OCI-LY7 (cell line): ENCODE data around the gene PFN1. TPM values are rescaled to one million over a fixed set of nuclear protein-coding genes. Genes with fewer than 3 reads are reported as not detected.

Experiments used
- BruUV-seq: library from RNA; stranded (reverse); fragments of 400-500 nt; replicated peaks from 2 replicates; lab custom pipeline; 2021; lab: Mats Ljungman, UMichigan
- CTCF ChIA-PET: fragments of 300-600 bp; sonication (Branson Sonifier 250); formaldehyde crosslinking; loops from one replicate; lab custom pipeline; 2022; ENCODE audit warnings: antibody characterized with exemption; ENCODE audit not compliant: unreplicated experiment; lab: Charles Lee
- POLR2A ChIA-PET: fragments of 300-600 bp; sonication (Branson Sonifier 250); formaldehyde crosslinking; loops from one replicate; lab custom pipeline; 2022; ENCODE audit warnings: antibody characterized with exemption; lab: Charles Lee
- DNase-seq: peaks from one replicate; pipeline ENCODE4 v3.0.0-alpha.2; 2015; ENCODE audit warnings: low spot score
- H2AFZ ChIP-seq: fragments of 200-600 bp; sonication (generic), shearing (Covaris generic); 2 replicates; pipeline ENCODE4 v1.6.1; 2014; ENCODE audit warnings: mild to moderate bottlenecking, antibody characterized with exemption, low read length, moderate library complexity
- H3K27ac ChIP-seq: fragments of 200-600 bp; sonication (generic); 2 replicates; pipeline ENCODE4 v1.5.1; 2014; ENCODE audit warnings: mixed run types, low read depth, mild to moderate bottlenecking, moderate library complexity, low read length, inconsistent platforms; ENCODE audit not compliant: poor library complexity, severe bottlenecking
- H3K36me3 ChIP-seq: fragments of 200-600 bp; sonication (generic); 2 replicates; pipeline ENCODE4 v1.6.1; 2014; ENCODE audit warnings: mild to moderate bottlenecking, antibody characterized with exemption, low read length, moderate library complexity, mixed read lengths; ENCODE audit not compliant: insufficient read depth
- H3K4me1 ChIP-seq: fragments of 200-600 bp; sonication (generic); 2 replicates; pipeline ENCODE4 v1.5.1; 2014; ENCODE audit warnings: mild to moderate bottlenecking, low read length; ENCODE audit not compliant: insufficient read depth, poor library complexity, severe bottlenecking
- H3K4me2 ChIP-seq: fragments of 200-600 bp; sonication (generic); 2 replicates; pipeline ENCODE4 v1.6.1; 2014; ENCODE audit warnings: mild to moderate bottlenecking, low read length
- H3K4me3 ChIP-seq: fragments of 200-600 bp; sonication (generic); 2 replicates; pipeline ENCODE4 v1.5.1; 2014; ENCODE audit warnings: mild to moderate bottlenecking, low read depth, low read length; ENCODE audit not compliant: poor library complexity, severe bottlenecking
- H3K79me2 ChIP-seq: fragments of 200-600 bp; sonication (generic); 2 replicates; pipeline ENCODE4 v1.6.1; 2016; ENCODE audit warnings: low read depth, mild to moderate bottlenecking, low read length, moderate library complexity, mixed read lengths; ENCODE audit not compliant: insufficient read depth
- H3K9me2 ChIP-seq: fragments of 200-600 bp; sonication (generic); 2 replicates; pipeline ENCODE4 v1.6.1; 2016; ENCODE audit warnings: mild to moderate bottlenecking, low read length, mixed read lengths; ENCODE audit not compliant: insufficient read depth
- H3K9me3 ChIP-seq: fragments of 200-600 bp; sonication (generic); 2 replicates; pipeline ENCODE4 v1.6.1; 2014; ENCODE audit warnings: mild to moderate bottlenecking, mixed run types, low read length, mixed read lengths
- H4K20me1 ChIP-seq: fragments of 200-600 bp; sonication (generic); 2 replicates; pipeline ENCODE4 v1.6.1; 2014; ENCODE audit warnings: mild to moderate bottlenecking, antibody characterized with exemption, low read length, moderate library complexity, mixed read lengths; ENCODE audit not compliant: insufficient read depth
- EZH2phosphoT487 ChIP-seq: fragments of 200-600 bp; sonication (generic); IDR thresholded peaks from 2 replicates; pipeline ENCODE4 v1.6.1; 2018; ENCODE audit warnings: low read depth, borderline replicate concordance, mild to moderate bottlenecking, mixed run types, antibody characterized with exemption, low read length, moderate library complexity, mixed read lengths
- intact Hi-C: fragments of 100-400 bp; cut with micrococcal nuclease; formaldehyde crosslinking; loops from one replicate; pipeline ENCODE4 v1.10.0; 2022; ENCODE audit not compliant: unreplicated experiment
- total RNA-seq, 2 experiments: library from RNA; depleted of rRNA in 1 of 2; stranded (reverse); fragments of >200 nt in 1 of 2; shearing (Covaris generic) in 1 of 2; gene quantifications; 2 replicates each; pipeline ENCODE4 v1.2.3, GENCODE V29; 2014 to 2022
- TF ChIP-seq, protein P1 (sequence below): fragments of 200-600 bp; sonication (generic); conservative IDR thresholded peaks from 2 replicates; pipeline ENCODE4 v1.5.1; 2014; ENCODE audit warnings: mild to moderate bottlenecking, antibody characterized with exemption, low read length, moderate library complexity, mixed read lengths

PFN1 gene
- total RNA-seq, 2 experiments from 2014 or later, result 1,053 TPM

DNA sequence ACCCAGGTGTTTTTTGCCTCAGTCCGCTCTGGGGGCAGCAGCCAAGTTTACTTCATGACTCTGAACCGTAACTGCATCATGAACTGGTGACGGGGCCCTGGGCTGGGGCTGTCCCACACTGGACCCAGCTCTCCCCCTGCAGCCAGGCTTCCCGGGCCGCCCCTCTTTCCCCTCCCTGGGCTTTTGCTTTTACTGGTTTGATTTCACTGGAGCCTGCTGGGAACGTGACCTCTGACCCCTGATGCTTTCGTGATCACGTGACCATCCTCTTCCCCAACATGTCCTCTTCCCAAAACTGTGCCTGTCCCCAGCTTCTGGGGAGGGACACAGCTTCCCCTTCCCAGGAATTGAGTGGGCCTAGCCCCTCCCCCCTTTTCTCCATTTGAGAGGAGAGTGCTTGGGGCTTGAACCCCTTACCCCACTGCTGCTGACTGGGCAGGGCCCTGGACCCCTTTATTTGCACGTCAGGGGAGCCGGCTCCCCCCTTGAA is 51.1 kb downstream of the PFN1 start:
- BruUV-seq, result no TSS peak
- POLR2A ChIA-PET, result no interaction called here
- no peaks in the 10 kb centered on the region for H3K79me2 ChIP-seq
- no peak overlapping the region for H3K4me3 ChIP-seq
- no peak for DNase-seq
- no peaks in the 10 kb centered on the region for H4K20me1 ChIP-seq
- H3K4me2 ChIP-seq, result no peak overlapping the region
- no peaks in the 10 kb centered on the region for H3K4me1 ChIP-seq
- H3K36me3 ChIP-seq, result peaks cover 35% of the 10 kb centered on the region; the same call in 1 of the 2 replicates
- intact Hi-C loops, result no loop called here
- no peak overlapping the region for H2AFZ ChIP-seq
- H3K9me3 ChIP-seq, result no peaks in the 10 kb centered on the region
- TF ChIP-seq EZH2phosphoT487, result no peak
- TF ChIP-seq, protein P1, sequence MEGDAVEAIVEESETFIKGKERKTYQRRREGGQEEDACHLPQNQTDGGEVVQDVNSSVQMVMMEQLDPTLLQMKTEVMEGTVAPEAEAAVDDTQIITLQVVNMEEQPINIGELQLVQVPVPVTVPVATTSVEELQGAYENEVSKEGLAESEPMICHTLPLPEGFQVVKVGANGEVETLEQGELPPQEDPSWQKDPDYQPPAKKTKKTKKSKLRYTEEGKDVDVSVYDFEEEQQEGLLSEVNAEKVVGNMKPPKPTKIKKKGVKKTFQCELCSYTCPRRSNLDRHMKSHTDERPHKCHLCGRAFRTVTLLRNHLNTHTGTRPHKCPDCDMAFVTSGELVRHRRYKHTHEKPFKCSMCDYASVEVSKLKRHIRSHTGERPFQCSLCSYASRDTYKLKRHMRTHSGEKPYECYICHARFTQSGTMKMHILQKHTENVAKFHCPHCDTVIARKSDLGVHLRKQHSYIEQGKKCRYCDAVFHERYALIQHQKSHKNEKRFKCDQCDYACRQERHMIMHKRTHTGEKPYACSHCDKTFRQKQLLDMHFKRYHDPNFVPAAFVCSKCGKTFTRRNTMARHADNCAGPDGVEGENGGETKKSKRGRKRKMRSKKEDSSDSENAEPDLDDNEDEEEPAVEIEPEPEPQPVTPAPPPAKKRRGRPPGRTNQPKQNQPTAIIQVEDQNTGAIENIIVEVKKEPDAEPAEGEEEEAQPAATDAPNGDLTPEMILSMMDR, result no peak
- no peak overlapping the region for H3K27ac ChIP-seq
- CTCF ChIA-PET, result no interaction called here
- no peaks in the 10 kb centered on the region for H3K9me2 ChIP-seq

DNA sequence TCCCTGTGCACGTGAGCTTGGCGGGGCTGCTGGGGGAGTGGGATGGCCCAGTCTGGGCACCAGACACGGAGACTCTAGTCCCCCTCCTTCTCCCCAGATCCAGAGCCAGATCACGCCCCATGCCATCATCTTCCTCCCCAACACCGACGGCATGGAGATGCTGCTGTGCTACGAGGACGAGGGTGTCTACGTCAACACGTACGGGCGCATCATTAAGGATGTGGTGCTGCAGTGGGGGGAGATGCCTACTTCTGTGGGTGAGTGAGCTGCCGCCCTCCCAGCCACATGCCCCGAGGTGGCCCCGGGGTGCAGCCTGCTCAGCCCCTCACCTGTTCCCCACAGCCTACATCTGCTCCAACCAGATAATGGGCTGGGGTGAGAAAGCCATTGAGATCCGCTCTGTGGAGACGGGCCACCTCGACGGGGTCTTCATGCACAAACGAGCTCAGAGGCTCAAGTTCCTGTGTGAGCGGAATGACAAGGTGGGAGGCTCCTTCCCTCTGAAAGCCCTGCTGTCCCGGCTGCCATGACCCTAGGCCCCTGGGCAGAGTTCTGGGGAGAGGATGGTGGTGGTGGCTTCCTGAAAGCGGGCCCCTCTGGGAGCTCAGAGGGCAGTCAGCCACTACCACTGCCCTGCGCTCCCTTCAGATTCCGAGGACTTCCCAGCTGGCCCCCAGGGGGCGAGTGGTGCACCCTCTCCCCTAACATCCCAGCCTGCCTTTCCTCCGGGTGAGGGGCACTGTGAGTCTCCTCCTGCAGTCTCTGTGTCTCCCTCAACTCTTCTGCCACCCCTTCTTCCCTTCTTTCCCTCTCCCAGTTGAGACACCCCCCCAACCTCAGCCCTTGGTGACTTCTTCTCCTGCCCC is 51.8 kb downstream of the PFN1 start:
- Histone ChIP-seq H3K4me1 (no peaks in the 10 kb centered on the region), H3K4me2 (no peak overlapping the region), H3K9me3 (no peaks in the 10 kb centered on the region), H3K79me2 (no peaks in the 10 kb centered on the region), H3K4me3 (no peak overlapping the region), H2AFZ (no peak overlapping the region), H3K9me2 (no peaks in the 10 kb centered on the region), H3K27ac (no peak overlapping the region), H3K36me3 (peaks cover 35% of the 10 kb centered on the region; the same call in 1 of the 2 replicates), H4K20me1 (no peaks in the 10 kb centered on the region)
- ChIA-PET CTCF (no interaction called here), POLR2A (no interaction called here)
- no peak for DNase-seq
- intact Hi-C loops, result no loop called here
- no TSS peak for BruUV-seq
- TF ChIP-seq, protein P1, result no peak
- TF ChIP-seq EZH2phosphoT487, result no peak
